GM12865 (cell line): ENCODE data around the gene PNPLA3.

ENCODE experiments used
- DNase-seq: peaks from one replicate; pipeline ENCODE4 v3.0.0; 2010; ENCODE audit warnings: low read depth
- H3K4me3 ChIP-seq: 2 replicates; pipeline ENCODE4 v1.5.1; 2011; ENCODE audit warnings: mild to moderate bottlenecking, low read depth, low read length, control low read depth
- TF ChIP-seq, protein P1 (sequence below): IDR thresholded peaks from 2 replicates; pipeline ENCODE4 v1.5.1; 2011; ENCODE audit warnings: low read length, control low read depth, low read depth, inconsistent platforms; ENCODE audit not compliant: insufficient read depth; ENCODE audit errors: missing control alignments

Gene PNPLA3

DNA sequence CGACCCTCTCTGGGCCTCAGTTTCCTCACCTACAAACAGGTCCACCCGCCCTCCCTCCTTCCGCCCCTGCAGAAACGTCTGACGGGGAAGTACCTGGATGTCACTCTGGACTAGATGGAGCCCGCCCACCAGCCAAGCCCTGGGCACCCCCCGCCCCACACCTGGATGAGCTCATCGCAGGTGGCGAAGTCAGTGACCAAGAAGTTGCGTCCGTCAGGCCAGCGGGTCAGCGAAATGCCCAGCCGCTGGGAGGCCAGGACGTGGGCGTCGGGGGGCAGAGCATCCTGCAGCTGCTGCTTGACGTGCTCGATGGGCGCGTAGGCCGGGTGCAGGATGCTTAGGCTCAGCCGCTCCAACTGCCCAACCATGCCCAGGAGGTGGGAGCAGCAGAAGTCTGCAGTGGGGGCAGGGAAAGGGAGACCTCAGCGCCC is 32.7 kb upstream of the PNPLA3 start:
- DNase-seq = no peak

DNA sequence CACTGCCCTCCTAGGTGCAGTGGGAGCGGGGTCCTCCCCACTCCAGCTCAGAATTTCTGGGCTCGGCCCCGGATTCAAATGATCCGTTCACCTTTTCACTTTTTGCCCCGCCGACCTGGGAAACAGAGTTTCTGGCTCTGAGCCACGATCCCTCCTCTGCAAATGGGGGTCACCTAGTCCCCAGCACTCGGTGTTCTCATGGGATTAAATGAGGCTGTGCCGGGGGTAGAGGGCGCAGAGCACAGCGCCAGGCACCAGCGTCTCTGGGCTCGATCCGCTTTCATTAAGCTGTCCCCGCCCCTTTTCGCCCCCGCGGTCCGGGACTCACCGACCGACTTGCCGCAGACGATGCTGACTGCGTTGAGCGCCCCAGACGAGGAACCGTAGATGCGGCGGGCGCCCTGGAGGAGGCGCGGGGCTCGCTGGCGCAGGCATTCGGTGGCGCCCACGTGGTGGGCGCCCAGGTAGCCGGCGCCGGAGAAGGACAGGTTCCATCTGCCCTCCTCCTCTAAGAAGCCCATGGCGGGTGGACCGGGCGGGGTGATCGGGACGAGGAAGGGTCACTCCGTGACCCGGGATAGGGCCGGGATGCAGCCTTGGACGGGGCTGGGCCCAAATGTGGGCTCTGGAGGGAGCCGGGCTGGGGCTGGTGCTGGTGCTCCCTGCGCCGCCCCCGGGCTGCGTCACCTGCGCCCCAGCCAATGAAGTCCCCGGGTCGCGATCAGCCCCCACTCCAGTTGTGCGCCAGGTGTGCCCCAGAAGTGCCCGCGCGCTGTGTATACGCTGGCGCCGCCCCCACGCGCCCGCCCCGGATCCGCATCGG is 32.0 kb upstream of the PNPLA3 start, which contains the start of gene PNPLA5:
TSS of gene PNPLA5 (minus strand) at position 654 of the 823 bp plus-strand sequence. CDS start at position 521, 133 bp downstream.
- TF ChIP-seq, protein P1, sequence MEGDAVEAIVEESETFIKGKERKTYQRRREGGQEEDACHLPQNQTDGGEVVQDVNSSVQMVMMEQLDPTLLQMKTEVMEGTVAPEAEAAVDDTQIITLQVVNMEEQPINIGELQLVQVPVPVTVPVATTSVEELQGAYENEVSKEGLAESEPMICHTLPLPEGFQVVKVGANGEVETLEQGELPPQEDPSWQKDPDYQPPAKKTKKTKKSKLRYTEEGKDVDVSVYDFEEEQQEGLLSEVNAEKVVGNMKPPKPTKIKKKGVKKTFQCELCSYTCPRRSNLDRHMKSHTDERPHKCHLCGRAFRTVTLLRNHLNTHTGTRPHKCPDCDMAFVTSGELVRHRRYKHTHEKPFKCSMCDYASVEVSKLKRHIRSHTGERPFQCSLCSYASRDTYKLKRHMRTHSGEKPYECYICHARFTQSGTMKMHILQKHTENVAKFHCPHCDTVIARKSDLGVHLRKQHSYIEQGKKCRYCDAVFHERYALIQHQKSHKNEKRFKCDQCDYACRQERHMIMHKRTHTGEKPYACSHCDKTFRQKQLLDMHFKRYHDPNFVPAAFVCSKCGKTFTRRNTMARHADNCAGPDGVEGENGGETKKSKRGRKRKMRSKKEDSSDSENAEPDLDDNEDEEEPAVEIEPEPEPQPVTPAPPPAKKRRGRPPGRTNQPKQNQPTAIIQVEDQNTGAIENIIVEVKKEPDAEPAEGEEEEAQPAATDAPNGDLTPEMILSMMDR = no peak
- DNase-seq = no peak
- H3K4me3 ChIP-seq = no peak within 1 kb of the TSS

More for the DNA sequence above, 32.7 kb upstream of the PNPLA3 start:
- TF ChIP-seq, protein P1 = no peak
- no peak overlapping the region for H3K4me3 ChIP-seq

DNA sequence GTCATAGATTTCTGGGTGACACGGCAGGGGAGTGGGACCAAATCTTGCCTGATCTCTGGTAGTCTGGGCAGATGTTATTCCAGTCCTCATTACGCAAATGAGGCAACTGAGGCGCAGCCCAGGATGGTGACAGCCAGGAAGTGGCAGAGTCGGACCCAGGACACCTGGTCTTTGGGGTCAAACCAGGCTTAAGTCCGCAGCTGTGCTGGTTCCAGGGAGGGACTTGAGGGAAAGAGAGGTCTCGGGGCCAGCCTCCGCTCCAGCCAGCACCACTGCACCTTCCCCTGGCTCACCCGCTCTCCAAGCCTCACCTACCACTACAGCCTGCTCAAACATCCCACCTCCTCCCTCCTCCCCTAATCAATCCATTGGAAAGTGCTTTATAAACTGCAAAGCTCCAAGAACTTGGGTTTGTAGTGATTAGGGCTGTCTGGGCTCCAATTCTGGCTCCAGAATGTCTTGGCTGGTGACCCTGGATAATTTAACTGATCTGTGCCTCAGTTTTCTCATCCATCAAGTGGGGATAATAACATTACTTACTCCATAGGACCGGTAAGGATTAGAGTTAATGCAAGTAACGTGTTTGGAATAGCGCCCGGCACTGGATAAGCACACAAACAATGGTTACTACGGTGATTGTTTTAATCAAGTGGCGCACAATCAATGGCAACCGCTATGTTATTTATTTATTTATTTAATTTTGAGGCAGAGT is 31.3 kb upstream of the PNPLA3 start:
- DNase-seq = no peak
- H3K4me3 ChIP-seq = no peak overlapping the region
- TF ChIP-seq, protein P1 = no peak

DNA sequence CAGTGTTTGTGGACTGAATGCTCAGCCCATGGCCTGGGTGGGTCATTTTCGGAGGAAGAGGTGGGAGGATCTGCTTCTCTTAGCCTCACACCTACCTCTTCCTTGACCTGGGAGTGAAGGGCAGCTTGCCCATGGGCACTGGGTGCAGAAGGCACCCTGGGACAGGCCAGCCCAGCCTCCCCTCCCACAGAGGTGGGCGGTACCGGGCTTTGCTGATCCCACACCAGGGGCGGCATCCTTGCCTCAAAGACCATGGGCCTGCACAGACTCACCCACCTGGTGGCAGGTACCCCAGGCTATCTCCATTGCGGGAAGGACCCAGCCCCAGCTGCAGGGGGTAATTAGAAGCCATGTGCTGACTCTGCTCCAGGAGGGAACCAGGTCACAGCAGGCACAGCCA is 30.3 kb upstream of the PNPLA3 start:
- TF ChIP-seq, protein P1 = no peak
- H3K4me3 ChIP-seq = no peak overlapping the region

DNA sequence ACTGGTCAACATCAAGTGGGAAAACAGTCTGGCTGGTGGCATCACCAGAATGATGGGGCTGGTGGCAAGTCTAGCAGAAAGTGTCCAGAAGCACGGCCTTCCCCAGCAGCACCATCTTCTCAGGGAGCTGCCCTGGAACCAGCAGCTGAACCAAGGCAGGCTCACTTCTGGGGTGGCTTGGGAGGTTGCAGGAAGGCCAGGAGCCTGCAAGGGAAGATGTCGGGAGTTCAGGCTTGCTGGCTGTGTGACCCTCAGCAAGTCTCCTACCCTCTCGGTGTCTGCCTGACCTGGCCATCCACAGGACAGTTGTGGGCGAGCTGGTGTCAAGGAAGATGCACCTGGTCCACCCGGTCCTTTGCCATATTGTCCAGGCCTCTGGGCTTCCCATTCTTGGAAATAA is 29.5 kb upstream of the PNPLA3 start:
- TF ChIP-seq, protein P1 = no peak
- no peak for DNase-seq
- H3K4me3 ChIP-seq = no peak overlapping the region

More for the DNA sequence above, 30.3 kb upstream of the PNPLA3 start:
- no peak for DNase-seq

DNA sequence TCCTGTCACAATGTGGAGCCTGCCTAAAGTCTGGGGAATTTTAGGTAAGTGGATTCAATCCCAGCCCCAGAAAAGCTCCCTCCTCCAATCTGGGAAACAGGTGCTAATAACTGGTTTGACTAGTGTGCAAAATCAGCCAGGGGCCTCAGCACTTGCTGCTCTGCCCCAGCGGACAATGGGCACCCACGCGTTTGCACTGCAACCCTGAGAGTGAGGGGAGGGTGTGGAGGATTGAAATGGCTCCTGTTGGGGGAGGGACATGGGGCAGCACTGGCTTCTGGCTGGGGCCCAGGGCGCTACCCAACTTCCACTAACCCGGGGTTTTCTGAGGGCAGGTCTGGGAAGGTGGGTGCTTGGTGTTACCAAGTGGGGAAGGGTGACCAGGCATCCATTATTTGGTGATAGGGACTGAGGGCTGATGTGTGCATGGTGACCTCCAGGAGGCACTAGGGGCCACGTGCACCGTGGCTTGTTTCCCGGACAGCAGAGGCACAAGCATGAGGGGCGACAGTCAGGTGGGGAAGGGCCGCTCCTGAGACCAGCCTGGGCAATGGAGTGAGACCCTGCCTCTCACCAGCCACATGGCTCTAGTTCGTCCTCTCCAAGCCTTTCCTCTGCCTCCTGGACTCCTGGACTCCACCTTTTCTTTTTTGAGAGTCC is 27.5 kb upstream of the PNPLA3 start:
- no peak for DNase-seq
- TF ChIP-seq, protein P1 = no peak

More for the DNA sequence above, 27.5 kb upstream of the PNPLA3 start:
- no peak overlapping the region for H3K4me3 ChIP-seq
